Stimulated activated CD8-positive, alpha-beta memory T cell treated with anti-CD3 and anti-CD28 coated beads, Interleukin-4, amount 100 ng/mL, for 4 hours (primary cell): ENCODE data around the gene BTK.
"Not testable (repeated sequence)": the region's sequence is repeated elsewhere in the genome, so short reads cannot be mapped to it uniquely, and the experiment has no call there.

Experiments
- DNase-seq, 2 donors: peaks; one replicate each; pipeline ENCODE4 v3.0.0-alpha.2; 2020; ENCODE audit warnings: low read depth in 2 of 2, low spot score in 1 of 2

Gene BTK

DNA sequence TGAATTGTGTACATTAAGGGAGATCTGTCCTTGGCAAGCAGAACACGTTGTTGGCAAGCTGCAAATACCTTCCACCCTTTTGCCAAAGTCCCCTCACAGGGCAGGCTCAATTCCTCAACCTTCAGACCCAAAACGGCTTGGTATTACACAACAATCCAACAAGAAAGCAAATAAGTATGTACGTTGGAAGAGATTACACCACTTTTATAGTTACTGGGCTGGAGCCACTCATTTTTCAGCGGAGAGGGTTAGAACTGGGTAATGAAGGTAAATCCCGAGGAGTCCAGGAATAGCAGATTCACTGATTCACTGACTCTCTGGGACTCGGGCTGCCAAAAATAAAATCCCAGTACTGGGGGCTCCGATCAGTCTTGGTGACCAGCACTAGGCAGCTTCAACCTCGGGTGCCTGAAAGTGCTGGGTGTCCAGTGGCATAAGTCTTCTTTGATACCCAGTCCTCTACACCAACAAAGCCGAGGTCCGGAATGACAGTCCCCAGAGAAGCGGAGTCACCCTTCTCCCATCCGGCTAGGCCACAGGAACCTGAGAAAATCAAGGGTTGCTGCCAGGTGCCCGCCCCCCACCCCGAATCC, 38.0 kb downstream of the BTK start:
- DNase-seq = no peak

DNA sequence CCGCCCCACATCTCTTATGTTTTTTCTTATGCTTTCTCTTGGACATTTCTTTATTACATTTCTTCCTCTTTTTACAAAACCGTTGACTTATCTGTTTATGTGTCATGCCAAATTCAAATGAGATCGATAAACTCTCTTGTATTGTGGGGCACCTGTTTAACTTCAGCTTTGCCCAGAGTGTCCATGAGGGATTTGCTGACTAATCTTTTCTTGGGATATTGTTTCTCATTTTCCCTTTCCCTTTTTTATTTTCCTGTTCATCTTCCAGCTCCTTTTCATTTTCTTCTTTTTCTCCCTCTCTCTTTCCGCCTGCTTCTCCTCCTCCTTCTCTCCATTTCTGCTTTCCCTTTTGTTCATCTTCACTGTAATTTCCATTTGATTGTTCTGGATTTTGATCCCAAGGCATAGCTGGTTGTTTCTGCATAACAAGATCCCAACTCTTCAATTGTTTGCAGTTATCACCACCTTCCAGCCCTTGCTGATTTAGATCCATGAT, 48.2 kb downstream of the BTK start:
- no peak for DNase-seq

DNA sequence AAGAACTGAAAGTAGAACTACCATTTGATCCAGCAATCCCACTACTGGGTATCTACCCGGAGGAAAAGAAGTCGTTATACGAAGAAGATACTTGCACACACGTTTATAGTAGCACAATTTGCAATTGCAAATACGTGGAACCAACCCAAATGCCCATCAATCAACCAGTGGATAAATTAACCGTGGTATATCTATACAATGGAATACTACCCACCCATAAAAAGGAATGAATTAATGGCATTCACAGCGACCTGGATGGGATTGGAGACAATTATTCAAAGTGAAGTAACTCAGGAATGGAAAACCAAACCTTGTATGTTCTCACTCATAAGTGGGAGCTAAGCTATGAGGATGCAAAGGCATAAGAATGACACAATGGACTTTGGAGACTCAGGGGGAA, 51.7 kb downstream of the BTK start:
- not testable (repeated sequence) for DNase-seq

DNA sequence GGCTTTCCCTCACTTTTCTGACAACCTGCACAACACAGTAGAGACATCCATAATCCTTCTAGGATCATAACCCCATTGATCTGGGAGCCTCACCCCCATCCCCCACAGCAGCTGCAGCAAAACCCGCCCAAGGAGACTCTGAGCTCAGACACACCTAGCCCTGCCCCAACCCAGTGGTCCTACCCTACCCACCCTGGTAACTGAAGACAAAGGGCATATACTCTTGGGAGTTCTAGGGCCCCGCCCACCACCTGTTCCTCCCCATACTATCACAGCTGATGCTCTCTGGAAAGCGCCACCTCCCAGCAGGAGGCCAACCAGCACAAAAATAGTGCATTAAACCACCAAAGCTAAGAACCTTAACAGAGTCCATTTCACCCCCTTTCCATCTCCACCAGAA, 59.4 kb downstream of the BTK start:
- not testable (repeated sequence) for DNase-seq

DNA sequence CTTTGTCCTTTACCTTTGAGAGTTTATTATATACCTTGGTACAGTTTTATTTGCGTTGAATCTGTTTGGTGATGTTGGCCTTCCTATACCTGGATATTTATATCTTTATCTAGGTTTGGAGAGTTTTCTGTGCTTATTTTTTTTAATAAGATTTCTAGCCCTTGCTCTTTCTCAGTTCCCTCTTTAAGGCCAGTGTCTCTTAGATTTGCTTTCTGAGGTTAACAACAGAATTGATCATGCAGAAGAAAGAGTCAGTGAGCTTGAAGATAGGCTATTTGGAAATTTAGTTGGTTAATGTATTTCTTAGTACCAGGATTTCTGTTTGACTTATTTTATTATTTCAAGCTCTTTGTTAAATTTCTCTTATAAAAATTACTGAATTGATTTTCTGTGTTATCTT, 82.2 kb downstream of the BTK start:
- no peak for DNase-seq
